HepG2 (cell line): ENCODE measurements around the gene C20orf96. TPM values are rescaled to one million over a fixed set of nuclear protein-coding genes. Genes with fewer than 3 reads are reported as not detected.

Experiments used
- FOXJ3 ChIP-seq: sonication (generic); formaldehyde crosslinking; IDR thresholded peaks from 2 replicates; pipeline ENCODE4 v1.4.0; 2020; ENCODE audit warnings: missing genetic modification reagents, mild to moderate bottlenecking, borderline replicate concordance
- MEIS2 ChIP-seq: sonication (generic); formaldehyde crosslinking; IDR thresholded peaks from 2 replicates; pipeline ENCODE4 v1.9.0; 2021; ENCODE audit warnings: mild to moderate bottlenecking, missing genetic modification reagents
- NFRKB ChIP-seq: fragments of 450-650 bp; IDR thresholded peaks from 2 replicates; pipeline ENCODE4 v1.6.1; 2017
- NR2C2 ChIP-seq: sonication (generic); formaldehyde crosslinking; IDR thresholded peaks from 2 replicates; pipeline ENCODE4 v1.4.0; 2020; ENCODE audit warnings: missing genetic modification reagents, mild to moderate bottlenecking, moderate library complexity, borderline replicate concordance
- POGK ChIP-seq: sonication (generic); formaldehyde crosslinking; conservative IDR thresholded peaks from 2 replicates; pipeline ENCODE4 v1.8.0; 2022; ENCODE audit warnings: mild to moderate bottlenecking, moderate library complexity, missing genetic modification reagents
- POLR2G ChIP-seq: fragments of 200-400 bp; formaldehyde crosslinking; IDR thresholded peaks from 2 replicates; pipeline ENCODE4 v1.6.1; 2018; ENCODE audit warnings: mild to moderate bottlenecking, low read depth, low read length, moderate library complexity
- REPIN1 ChIP-seq: sonication (generic); formaldehyde crosslinking; IDR thresholded peaks from 2 replicates; pipeline ENCODE4 v1.8.0; 2022; ENCODE audit warnings: missing genetic modification reagents, low read depth, mild to moderate bottlenecking, borderline replicate concordance
- SP1 ChIP-seq, 2 experiments: fragments of 450-650 bp in 1 of 2; sonication (generic) in 1 of 2; formaldehyde crosslinking in 1 of 2; IDR thresholded peaks; 2 replicates each; pipeline versions ENCODE4 v1.4.0 to v1.6.1; 2016 to 2020; ENCODE audit warnings: missing genetic modification reagents in 1 of 2
- TCF12 ChIP-seq, 2 experiments: fragments of 450-650 bp in 1 of 2; sonication (generic) in 1 of 2; formaldehyde crosslinking in 1 of 2; IDR thresholded peaks; 2 replicates each; pipeline versions ENCODE4 v1.6.1 to v1.8.0; 2017 to 2022; ENCODE audit warnings: antibody characterized with exemption in 1 of 2, mild to moderate bottlenecking in 1 of 2, missing genetic modification reagents in 1 of 2, moderate library complexity in 1 of 2
- ZBTB40 ChIP-seq, 2 experiments: fragments of 450-650 bp in 1 of 2; sonication (generic) in 1 of 2; formaldehyde crosslinking in 1 of 2; IDR thresholded peaks; 2 replicates each; pipeline versions ENCODE4 v1.6.1 to v1.8.0; 2016 to 2022; ENCODE audit warnings: antibody characterized with exemption in 1 of 2, mild to moderate bottlenecking in 1 of 2, missing genetic modification reagents in 1 of 2
- ZFP1 ChIP-seq: IDR thresholded peaks from 2 replicates; pipeline ENCODE4 v1.6.1; 2016
- ZNF343 ChIP-seq: sonication (generic); formaldehyde crosslinking; IDR thresholded peaks from 2 replicates; pipeline ENCODE4 v1.4.0; 2020; ENCODE audit warnings: mild to moderate bottlenecking, missing genetic modification reagents
- ZNF460 ChIP-seq: sonication (generic); formaldehyde crosslinking; IDR thresholded peaks from 2 replicates; pipeline ENCODE4 v1.5.1; 2020; ENCODE audit warnings: missing genetic modification reagents, mild to moderate bottlenecking, borderline replicate concordance
- ZNF792 ChIP-seq: IDR thresholded peaks from 2 replicates; pipeline ENCODE4 v1.6.1; 2016
- polyA plus RNA-seq, 8 experiments: library from polyadenylated mRNA; depleted of rRNA in 3 of 8; stranded (reverse) in 7 of 8; unstranded in 1 of 8; fragments of >200 nt; fragmentation: Illumina TruSeq in 4 of 8; extraction: Trizol in 4 of 8; gene quantifications; 2 replicates each; pipeline versions ENCODE4 v1.2.1 to v1.2.3, GENCODE V29; 2011 to 2016; ENCODE audit warnings: low read depth in 4 of 8, missing spikeins in 1 of 8, mixed read lengths in 1 of 8; ENCODE audit not compliant: insufficient read depth in 1 of 8
- total RNA-seq, 5 experiments: library from RNA; depleted of rRNA; stranded (reverse); fragments of >200 nt; fragmentation: Illumina TruSeq; extraction: Trizol; gene quantifications; 2 replicates each; pipeline ENCODE4 v1.2.3, GENCODE V29; 2016; ENCODE audit warnings: low read depth in 1 of 5
- TF ChIP-seq, protein P1 (sequence below): sonication (generic); formaldehyde crosslinking; IDR thresholded peaks from 2 replicates; pipeline ENCODE4 v1.5.0; 2020; ENCODE audit warnings: mild to moderate bottlenecking, missing genetic modification reagents

The C20orf96 gene
- total and polyA plus RNA-seq, 2 of the 13 experiments (the other 11 are each of a cell fraction or from before 2014, with no cell fraction given) = 3.8 to 20.6 TPM

DNA sequence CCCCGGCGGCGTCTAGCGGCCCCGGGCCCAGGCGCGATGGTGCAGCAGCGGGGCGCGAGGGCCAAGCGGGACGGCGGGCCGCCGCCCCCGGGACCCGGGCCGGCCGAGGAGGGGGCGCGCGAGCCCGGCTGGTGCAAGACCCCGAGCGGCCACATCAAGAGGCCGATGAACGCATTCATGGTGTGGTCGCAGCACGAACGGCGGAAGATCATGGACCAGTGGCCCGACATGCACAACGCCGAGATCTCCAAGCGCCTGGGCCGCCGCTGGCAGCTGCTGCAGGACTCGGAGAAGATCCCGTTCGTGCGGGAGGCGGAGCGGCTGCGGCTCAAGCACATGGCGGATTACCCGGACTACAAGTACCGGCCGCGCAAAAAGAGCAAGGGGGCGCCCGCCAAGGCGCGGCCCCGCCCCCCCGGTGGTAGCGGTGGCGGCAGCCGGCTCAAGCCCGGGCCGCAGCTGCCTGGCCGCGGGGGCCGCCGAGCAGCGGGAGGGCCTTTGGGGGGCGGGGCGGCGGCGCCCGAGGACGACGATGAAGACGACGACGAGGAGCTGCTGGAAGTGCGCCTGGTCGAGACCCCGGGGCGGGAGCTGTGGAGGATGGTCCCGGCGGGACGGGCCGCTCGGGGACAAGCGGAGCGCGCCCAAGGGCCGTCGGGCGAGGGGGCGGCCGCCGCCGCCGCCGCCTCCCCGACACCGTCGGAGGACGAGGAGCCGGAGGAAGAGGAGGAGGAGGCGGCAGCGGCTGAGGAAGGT is 35.5 kb upstream of the C20orf96 start (continued):
- TF ChIP-seq SP1 (IDR thresholded peaks at IDR 0.05) (no peak), SP1 (CRISPR knock-in tag; IDR thresholded peaks at IDR 0.05) (0 out of 2 replicates have a peak, but pooled peaks have one; percentile 5), MEIS2 (no peak), ZBTB40 (IDR thresholded peaks at IDR 0.05) (no peak), ZBTB40 (CRISPR knock-in tag; IDR thresholded peaks at IDR 0.05) (0 out of 2 replicates have a peak, but pooled peaks have one; percentile 22), FOXJ3 (CRISPR knock-in tag) (no peak), POLR2G (peak; percentile 3; the same call in 1 of the 2 replicates), POGK (CRISPR knock-in tag) (no peak), REPIN1 (CRISPR knock-in tag) (no peak), NFRKB (no peak), ZNF460 (CRISPR knock-in tag) (no peak), ZNF792 (CRISPR knock-in tag) (no peak), ZFP1 (CRISPR knock-in tag) (no peak), ZNF343 (CRISPR knock-in tag) (no peak), NR2C2 (CRISPR knock-in tag) (peak; percentile 2; the same call in 1 of the 2 replicates), TCF12 (IDR thresholded peaks at IDR 0.05) (no peak), TCF12 (CRISPR knock-in tag; IDR thresholded peaks at IDR 0.05) (no peak)
- TF ChIP-seq, protein P1, sequence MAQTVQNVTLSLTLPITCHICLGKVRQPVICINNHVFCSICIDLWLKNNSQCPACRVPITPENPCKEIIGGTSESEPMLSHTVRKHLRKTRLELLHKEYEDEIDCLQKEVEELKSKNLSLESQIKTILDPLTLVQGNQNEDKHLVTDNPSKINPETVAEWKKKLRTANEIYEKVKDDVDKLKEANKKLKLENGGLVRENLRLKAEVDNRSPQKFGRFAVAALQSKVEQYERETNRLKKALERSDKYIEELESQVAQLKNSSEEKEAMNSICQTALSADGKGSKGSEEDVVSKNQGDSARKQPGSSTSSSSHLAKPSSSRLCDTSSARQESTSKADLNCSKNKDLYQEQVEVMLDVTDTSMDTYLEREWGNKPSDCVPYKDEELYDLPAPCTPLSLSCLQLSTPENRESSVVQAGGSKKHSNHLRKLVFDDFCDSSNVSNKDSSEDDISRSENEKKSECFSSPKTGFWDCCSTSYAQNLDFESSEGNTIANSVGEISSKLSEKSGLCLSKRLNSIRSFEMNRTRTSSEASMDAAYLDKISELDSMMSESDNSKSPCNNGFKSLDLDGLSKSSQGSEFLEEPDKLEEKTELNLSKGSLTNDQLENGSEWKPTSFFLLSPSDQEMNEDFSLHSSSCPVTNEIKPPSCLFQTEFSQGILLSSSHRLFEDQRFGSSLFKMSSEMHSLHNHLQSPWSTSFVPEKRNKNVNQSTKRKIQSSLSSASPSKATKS (CRISPR knock-in tag) = peak; percentile 34; the same call in 1 of the 2 replicates
